ENCODE results near the gene C1orf21.

C1orf21 gene

GRCh38 chr1:184406479-184406878 lies 19.6 kb downstream of the C1orf21 start:
- no peak for DNase-seq (ENCODE audit: low read depth, low spot score)

GRCh38 chr1:184407816-184408510 lies 21.1 kb downstream of the C1orf21 start:
- no peak for DNase-seq (ENCODE audit: low read depth, low spot score)
- H3K4me3 ChIP-seq (ENCODE audit: low read length), result no peak overlapping the region

More at GRCh38 chr1:184406479-184406878, 19.6 kb downstream of the C1orf21 start:
- H3K4me3 ChIP-seq (ENCODE audit: low read length), result no peak overlapping the region

- H3K4me3 ChIP-seq (ENCODE audit: low read length), result no peak overlapping the region
- DNase-seq (ENCODE audit: low read depth, low spot score), result no peak
Observed at GRCh38 chr1:184408580-184408979, 21.8 kb downstream of the C1orf21 start.

- H3K4me3 ChIP-seq (ENCODE audit: low read length), result no peak overlapping the region
- no peak for DNase-seq (ENCODE audit: low read depth, low spot score)
Observed at GRCh38 chr1:184409011-184409410, 22.2 kb downstream of the C1orf21 start.

- no peak overlapping the region for H3K4me3 ChIP-seq (ENCODE audit: low read length)
- DNase-seq (ENCODE audit: low read depth, low spot score), result no peak
Observed at GRCh38 chr1:184412472-184412871, 25.6 kb downstream of the C1orf21 start.

GRCh38 chr1:184416481-184416880 lies 29.7 kb downstream of the C1orf21 start:
- DNase-seq (ENCODE audit: low read depth, low spot score), result no peak
- no peak overlapping the region for H3K4me3 ChIP-seq (ENCODE audit: low read length)

GRCh38 chr1:184416946-184417345 lies 30.1 kb downstream of the C1orf21 start:
- no peak overlapping the region for H3K4me3 ChIP-seq (ENCODE audit: low read length)
- DNase-seq (ENCODE audit: low read depth, low spot score), result no peak

GRCh38 chr1:184417916-184418315 lies 31.1 kb downstream of the C1orf21 start:
- H3K4me3 ChIP-seq (ENCODE audit: low read length), result no peak overlapping the region
- no peak for DNase-seq (ENCODE audit: low read depth, low spot score)

- DNase-seq (ENCODE audit: low read depth, low spot score), result no peak
- H3K4me3 ChIP-seq (ENCODE audit: low read length), result no peak overlapping the region
Observed at GRCh38 chr1:184418652-184419349, 32.0 kb downstream of the C1orf21 start.

GRCh38 chr1:184419350-184420161 lies 32.7 kb downstream of the C1orf21 start:
- DNase-seq (ENCODE audit: low read depth, low spot score), result no peak
- no peak overlapping the region for H3K4me3 ChIP-seq (ENCODE audit: low read length)

GRCh38 chr1:184422490-184423233 lies 35.8 kb downstream of the C1orf21 start:
- no peak for DNase-seq (ENCODE audit: low read depth, low spot score)
- no peak overlapping the region for H3K4me3 ChIP-seq (ENCODE audit: low read length)

- no peak overlapping the region for H3K4me3 ChIP-seq (ENCODE audit: low read length)
- no peak for DNase-seq (ENCODE audit: low read depth, low spot score)
Observed at GRCh38 chr1:184423649-184424048, 36.8 kb downstream of the C1orf21 start.

- DNase-seq (ENCODE audit: low read depth, low spot score), result no peak
- H3K4me3 ChIP-seq (ENCODE audit: low read length), result no peak overlapping the region
Observed at GRCh38 chr1:184424157-184424556, 37.3 kb downstream of the C1orf21 start.

GRCh38 chr1:184424945-184425344 lies 38.1 kb downstream of the C1orf21 start:
- no peak overlapping the region for H3K4me3 ChIP-seq (ENCODE audit: low read length)
- DNase-seq (ENCODE audit: low read depth, low spot score), result no peak

GRCh38 chr1:184425449-184426277 lies 38.8 kb downstream of the C1orf21 start:
- no peak for DNase-seq (ENCODE audit: low read depth, low spot score)
- H3K4me3 ChIP-seq (ENCODE audit: low read length), result no peak overlapping the region

- no peak for DNase-seq (ENCODE audit: low read depth, low spot score)
- no peak overlapping the region for H3K4me3 ChIP-seq (ENCODE audit: low read length)
Observed at GRCh38 chr1:184426278-184426674, 39.4 kb downstream of the C1orf21 start.

GRCh38 chr1:184427722-184428121 lies 40.9 kb downstream of the C1orf21 start:
- H3K4me3 ChIP-seq (ENCODE audit: low read length), result no peak overlapping the region

GRCh38 chr1:184428604-184429003 lies 41.8 kb downstream of the C1orf21 start:
- no peak for DNase-seq (ENCODE audit: low read depth, low spot score)
- H3K4me3 ChIP-seq (ENCODE audit: low read length), result no peak overlapping the region

More at GRCh38 chr1:184427722-184428121, 40.9 kb downstream of the C1orf21 start:
- DNase-seq (ENCODE audit: low read depth, low spot score), result no peak

Data from Jurkat, Clone E6-1 (cell line).